Dermis blood vessel endothelial cell (primary cell): ENCODE measurements around the gene TMEM39A. TPM values are rescaled to one million over a fixed set of nuclear protein-coding genes. Genes with fewer than 3 reads are reported as not detected.

Experiments used
- DNase-seq: peaks from one replicate; pipeline ENCODE4 v3.0.0; 2010
- total RNA-seq: library from RNA; depleted of rRNA; stranded (reverse); fragments of >200 nt; gene quantifications from 2 replicates; pipeline ENCODE4 v1.2.3, GENCODE V29; 2014

Gene TMEM39A, protein sequence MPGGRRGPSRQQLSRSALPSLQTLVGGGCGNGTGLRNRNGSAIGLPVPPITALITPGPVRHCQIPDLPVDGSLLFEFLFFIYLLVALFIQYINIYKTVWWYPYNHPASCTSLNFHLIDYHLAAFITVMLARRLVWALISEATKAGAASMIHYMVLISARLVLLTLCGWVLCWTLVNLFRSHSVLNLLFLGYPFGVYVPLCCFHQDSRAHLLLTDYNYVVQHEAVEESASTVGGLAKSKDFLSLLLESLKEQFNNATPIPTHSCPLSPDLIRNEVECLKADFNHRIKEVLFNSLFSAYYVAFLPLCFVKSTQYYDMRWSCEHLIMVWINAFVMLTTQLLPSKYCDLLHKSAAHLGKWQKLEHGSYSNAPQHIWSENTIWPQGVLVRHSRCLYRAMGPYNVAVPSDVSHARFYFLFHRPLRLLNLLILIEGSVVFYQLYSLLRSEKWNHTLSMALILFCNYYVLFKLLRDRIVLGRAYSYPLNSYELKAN
- 29.8 and 41.4 TPM in 2 replicates for total RNA-seq

DNA sequence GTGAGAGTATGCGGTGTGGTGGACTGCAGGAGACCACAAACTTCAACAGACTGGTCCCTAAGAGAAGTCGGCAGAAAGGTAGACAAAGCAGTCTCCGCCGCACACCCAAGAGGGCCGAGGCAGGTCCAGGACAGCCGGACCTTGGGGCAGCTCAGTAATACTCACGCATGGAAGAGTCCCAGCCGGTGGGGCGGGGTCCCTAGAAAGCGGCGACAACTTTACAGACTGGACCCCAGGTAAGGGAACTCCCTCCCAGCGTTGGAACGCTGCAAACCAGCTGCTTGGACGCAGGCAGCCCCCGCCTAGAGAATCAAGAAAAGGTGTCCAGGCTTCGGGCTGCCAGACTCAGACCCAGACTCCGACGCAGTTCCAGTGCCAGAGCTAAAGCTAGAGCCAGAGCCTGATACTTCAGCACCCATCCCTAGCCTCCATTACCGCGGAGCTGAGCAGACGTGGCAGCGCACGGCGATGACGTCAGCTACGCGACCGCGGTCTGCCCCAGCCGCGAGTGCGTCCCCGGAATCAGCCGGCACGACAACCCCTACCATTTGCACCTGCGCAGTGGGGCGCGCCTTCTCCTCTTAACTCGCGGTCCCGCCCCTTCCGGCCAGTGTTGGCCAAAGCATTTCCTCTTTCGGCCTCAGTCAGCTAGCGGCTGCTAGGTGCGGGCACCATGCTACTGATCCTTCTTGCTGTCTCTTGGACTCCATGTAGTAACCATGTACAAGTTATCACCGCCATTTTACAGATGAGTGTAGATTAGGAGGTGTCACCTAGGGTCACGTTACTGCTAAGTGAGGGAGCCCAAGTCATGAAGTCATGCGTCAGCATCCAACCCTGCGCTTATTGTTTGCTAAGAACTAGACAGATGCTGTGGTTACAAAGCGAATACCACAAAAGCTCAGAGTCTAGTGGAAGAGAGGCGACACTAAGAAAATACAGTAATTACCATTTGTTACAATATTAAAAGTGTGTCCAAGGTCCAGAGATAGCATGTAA lies at the start of gene TMEM39A:
TSS of gene TMEM39A (minus strand) at position 445 of the 999 bp plus-strand sequence. CDS start 1,541 bp downstream, outside the sequence.
- DNase-seq = peak; percentile 99

DNA sequence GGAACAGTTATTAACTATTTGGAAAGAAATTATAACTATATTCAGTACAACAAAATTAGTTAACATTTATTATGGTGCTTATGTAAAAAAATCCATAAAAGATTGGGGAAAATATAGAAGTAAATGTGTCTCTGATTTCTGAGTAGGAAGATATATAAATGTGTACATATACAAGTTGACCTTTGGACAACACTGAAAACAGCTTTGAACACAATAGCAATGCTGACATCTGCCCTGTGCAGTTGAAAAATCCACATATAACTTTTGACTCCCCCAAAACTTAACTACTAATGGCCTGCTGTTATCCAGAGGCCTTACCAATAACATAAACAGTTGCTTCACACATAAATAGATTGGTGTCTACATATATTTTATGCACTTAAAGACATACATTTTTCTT lies 47.3 kb upstream of the TMEM39A start:
- DNase-seq = no peak

DNA sequence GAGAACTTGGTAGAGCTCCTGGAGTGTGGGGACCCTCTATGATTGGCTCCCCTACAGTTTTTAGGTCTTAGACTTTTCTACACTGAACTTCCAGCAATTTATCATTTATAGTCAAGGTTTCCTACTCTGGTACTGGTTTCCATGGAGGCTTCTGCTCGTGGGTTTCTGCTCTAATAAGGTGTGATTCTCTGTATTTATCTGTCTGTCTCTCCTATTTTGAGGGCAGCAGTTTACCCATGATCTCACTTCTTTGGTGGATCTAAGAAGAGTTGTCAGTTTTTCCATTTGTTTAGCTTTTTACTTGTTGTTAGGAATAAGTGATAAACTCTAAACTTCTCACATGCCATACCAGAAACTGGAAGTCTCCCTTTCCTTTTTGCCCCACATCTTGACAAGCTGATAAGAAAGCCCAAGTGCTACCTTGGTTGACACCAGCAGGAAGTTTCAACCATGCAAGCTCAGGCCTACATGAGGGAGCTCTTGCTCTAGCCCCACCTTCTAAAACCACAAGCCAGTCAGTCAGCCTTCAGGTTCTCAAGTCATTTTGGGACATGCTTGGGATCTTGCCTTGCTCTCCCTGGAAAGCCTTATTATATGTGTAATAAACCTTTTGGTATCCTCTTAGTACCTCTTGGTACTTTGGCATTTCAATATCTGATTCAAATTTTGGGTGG lies 44.9 kb upstream of the TMEM39A start:
- DNase-seq = no peak

DNA sequence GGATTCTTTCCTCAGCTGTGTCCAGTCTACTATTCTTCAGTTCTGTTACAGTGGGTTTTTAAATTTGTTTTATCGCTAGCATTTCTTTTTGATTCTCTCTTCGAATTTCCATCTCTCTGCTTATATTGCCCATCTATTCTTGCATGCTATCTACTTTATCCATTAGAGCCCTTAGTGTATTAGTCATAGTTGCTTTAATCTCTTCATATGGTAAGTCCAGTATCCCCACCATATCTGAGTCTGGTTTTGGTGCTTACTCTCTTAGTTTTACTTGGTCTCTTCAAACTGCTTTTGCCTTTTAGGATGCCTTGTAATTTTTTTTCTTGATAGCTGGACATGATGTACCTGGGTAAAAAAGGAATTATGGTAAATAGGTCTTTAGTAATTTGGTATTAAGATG lies 44.0 kb upstream of the TMEM39A start:
- no peak for DNase-seq

DNA sequence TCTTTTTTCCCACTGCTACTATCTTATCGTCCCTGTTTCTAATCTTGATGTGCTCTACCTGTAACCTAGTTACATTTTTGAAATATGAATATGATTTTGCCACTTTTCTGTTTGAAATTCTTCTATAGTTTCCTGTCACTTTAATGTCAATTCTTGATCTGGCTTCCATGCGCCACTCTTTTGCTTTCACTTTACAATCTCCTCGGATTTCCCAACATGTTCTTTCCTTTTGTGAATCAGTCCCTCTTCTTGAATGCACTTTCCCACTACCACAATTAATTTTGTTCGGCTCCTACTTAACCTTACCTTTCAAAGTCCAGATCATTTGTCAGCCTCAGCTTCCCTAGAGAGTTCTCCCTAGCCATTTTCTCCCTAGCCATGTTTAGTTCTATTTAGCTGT lies 43.2 kb upstream of the TMEM39A start:
- no peak for DNase-seq

DNA sequence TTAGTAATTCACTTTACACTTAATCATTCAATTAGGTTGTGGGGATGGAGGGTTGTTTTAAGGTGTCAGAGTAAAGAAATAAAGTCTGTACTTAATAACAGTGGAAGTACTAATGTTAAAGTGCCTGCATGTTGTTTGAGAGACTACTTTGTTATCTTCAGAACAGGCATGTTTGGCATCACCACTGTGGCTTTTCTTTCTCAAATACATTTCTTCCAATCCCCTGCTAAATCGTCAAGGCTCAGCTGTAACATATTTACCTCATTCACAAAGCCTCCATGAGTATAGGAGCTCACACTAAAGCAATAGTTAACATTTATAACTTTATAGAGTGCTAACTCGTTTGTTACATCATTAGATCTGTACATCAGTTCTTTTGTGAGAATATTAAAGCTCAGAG lies 37.5 kb upstream of the TMEM39A start:
- no peak for DNase-seq

DNA sequence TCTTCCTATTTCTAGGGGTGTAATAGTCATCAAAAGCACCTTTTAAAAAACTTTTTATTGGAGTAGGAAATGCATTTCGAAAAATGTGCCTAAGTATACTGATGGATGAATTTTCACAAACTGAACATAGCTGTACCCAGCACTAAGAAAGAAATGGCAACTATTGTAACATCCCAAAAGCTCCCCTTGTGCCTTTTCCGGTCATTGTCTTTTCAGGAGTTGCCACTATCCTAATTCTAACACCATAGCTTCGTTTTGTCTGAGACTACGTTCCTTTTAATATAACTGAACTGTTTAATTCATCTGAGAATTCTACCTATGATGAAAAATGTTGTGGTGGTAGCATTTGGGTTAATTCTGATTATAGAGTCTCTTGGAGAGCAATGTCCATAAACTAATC lies 36.9 kb upstream of the TMEM39A start:
- peak; percentile 6 for DNase-seq

DNA sequence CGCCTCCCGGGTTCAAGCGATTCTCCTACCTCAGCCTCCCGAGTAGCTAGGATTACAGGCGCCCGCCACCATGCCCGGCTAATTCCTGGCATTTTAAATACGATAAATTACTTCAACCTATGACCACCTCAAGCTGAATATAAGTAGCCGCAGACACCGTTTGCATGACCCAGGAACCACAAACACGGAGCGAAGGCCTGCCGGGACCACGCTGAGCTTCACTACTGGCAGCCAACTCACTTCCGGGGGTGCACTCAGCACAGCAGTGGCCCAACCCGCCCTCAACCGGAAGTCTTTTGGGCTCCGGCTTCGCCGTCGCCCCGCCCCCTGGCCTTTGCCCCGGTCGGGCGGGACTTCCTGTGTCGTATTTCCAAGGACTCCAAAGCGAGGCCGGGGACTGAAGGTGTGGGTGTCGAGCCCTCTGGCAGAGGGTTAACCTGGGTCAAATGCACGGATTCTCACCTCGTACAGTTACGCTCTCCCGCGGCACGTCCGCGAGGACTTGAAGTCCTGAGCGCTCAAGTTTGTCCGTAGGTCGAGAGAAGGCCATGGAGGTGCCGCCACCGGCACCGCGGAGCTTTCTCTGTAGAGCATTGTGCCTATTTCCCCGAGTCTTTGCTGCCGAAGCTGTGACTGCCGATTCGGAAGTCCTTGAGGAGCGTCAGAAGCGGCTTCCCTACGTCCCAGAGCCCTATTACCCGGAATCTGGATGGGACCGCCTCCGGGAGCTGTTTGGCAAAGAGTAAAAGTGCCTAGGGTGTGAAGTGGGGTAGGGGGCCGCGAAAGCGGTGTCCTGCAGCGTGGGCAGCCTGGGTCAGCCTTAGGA lies 35.0 kb upstream of the TMEM39A start, which contains the start of gene TIMMDC1:
TSS of gene TIMMDC1 (plus strand) at position 362 of the 826 bp plus-strand sequence. CDS start at position 549, 187 bp downstream.
- peak; percentile 97 for DNase-seq

DNA sequence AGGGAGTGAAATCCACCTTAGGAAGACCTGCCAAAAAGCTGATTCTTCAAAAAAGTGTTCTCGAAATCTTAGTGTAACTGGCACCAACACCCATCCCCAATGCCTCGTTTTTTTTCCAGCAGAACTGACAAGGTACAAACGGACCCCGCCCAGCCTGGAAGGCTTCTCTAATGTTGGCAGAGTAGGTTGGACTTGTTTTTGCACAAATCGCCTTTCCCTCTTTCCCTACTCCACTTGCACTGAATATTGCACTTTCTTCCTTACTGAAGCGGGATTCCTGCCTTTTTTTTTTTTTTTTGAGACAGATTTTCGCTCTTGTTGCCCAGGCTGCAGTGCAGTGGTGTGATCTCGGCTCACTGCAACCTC lies 34.4 kb upstream of the TMEM39A start:
- peak; percentile 27 for DNase-seq

DNA sequence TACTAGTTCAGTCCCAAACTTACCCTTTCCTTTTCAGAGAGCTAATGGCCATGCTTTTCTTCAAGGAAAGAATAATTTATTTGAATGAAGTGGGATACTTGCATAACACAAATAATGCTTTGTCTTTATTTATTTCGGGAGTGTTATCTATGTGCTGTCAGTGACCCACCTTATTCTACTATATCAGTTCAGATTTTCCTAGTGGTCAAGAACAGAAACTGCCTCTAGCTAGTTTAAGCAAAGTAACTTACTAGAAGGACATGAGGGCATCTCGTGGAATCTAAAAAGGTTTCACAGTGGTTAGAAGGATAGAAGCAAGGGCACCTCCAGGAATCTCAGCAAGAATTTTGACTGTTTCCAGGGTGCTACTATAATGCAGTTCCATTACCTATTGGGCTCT lies 31.2 kb upstream of the TMEM39A start:
- peak; percentile 2 for DNase-seq

DNA sequence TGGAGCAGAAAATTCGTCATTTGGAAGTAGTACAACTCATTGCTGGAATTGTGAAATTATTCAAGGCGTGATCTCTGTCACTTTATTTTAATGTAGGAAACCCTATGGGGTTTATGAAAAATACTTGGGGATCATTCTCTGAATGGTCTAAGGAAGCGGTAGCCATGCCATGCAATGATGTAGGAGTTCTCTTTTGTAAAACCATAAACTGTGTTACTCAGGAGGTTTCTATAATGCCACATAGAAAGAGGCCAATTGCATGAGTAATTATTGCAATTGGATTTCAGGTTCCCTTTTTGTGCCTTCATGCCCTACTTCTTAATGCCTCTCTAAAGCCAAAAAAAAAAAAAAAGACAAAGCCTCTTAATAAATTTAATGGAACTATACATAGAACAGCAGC lies 29.4 kb upstream of the TMEM39A start:
- DNase-seq = no peak

DNA sequence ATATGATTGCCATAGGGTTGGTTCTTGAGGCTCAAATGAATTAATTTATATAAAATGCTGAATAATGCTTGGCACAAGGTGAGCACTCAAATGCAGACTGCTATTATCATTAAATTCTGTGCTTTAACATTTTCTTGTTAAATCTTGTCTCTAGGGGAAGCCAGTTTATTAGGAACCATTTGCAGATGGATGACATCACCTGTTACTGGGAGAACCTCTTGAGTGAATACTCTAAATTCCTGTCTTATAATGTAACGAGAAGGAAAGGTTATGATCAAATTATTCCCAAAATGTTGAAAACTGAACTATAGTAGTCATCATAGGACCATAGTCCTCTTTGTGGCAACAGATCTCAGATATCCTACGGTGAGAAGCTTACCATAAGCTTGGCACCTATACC lies 28.7 kb upstream of the TMEM39A start:
- DNase-seq = no peak

DNA sequence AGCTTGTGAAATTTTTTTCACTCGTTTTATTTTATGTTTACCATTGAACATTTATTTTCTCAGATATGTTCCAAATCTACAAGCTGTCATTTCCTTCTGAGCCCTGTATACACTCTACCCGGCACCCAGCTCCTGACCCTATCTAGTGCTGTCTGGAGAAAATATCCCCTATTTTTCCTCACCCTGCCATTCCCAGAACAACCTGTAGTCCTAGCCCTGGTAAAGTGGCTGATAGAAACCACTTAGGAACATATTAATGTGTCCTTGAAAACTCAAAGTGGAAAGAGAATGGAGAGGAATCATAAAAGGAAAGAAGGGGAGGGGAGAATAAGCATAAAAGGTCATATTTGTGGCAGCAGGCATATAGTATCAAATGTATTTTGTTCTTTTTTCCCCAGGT lies 26.7 kb upstream of the TMEM39A start:
- peak; percentile 14 for DNase-seq

DNA sequence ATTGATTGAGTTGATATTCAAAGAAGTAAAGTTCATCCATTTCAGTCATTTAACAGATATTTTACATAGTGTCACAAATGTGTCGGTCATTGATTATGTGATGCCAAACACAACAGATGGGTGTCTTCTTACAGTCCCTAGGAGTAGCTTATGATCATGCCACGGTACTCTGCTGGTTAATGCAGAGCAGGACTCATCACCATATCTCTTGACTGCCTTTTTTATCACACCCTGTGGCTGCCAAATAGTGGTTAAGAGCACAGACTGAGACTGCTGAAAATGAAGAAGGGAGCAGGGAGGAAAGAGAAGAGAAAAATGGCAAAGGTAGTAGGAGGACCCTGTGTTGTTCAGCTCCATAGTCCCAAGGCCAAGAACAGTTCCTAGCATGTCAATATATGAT lies 22.1 kb upstream of the TMEM39A start:
- no peak for DNase-seq

DNA sequence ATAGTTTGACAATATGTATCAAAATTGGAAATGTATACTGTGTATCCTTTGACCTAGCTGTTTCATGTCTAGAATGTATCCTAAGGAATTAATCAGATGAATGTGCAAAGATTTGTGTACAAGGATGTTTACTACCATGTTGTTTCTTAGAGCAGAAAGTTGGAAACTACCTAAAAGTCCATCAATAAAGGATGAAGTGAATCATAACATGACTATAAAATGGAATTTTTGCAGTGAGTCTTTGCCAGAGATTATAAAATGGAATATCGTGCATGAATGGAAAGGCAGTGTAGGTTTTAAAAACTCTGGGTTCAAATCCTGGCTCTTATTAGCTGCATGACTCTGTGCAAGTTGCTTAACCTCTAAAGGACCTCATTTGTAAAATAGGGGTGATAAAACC lies 19.7 kb upstream of the TMEM39A start:
- DNase-seq = no peak

DNA sequence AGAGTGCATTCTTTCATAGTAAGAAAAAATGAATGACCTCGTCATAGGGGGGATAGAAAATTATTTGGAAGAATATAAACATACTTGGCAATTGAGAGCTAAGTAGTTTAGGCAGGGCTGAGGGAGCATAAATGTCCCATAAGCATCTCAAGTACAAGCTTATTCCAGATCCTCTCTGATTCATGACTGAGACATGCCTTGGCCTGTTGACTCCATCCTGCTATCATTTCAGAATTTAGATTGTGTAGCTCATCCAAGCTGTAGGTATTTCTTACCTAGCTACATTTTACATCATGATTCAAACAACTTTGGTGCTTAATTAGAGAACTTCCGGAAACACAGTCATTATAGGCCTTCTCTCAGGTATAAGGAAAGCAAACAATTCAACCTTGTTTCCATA lies 17.7 kb upstream of the TMEM39A start:
- DNase-seq = no peak

DNA sequence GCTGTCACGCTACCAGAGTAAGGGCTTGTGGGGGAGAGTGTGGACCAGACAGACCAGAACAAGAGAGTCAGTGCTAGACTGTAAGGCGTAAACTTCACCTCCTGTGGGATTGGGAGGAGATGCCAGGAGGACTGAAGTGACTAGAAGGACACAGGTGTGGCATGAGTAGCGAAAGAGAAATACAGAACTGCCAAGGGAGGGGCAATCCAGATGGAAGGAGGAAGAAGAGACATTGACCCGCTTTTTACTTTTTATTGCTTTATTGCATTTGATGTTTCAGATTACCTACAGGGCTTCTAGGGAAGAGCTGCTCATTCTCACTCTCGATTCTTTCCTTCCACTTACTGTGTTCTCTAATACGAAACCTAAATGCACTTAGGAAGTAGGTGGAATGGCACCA lies 7.5 kb upstream of the TMEM39A start:
- DNase-seq = no peak

DNA sequence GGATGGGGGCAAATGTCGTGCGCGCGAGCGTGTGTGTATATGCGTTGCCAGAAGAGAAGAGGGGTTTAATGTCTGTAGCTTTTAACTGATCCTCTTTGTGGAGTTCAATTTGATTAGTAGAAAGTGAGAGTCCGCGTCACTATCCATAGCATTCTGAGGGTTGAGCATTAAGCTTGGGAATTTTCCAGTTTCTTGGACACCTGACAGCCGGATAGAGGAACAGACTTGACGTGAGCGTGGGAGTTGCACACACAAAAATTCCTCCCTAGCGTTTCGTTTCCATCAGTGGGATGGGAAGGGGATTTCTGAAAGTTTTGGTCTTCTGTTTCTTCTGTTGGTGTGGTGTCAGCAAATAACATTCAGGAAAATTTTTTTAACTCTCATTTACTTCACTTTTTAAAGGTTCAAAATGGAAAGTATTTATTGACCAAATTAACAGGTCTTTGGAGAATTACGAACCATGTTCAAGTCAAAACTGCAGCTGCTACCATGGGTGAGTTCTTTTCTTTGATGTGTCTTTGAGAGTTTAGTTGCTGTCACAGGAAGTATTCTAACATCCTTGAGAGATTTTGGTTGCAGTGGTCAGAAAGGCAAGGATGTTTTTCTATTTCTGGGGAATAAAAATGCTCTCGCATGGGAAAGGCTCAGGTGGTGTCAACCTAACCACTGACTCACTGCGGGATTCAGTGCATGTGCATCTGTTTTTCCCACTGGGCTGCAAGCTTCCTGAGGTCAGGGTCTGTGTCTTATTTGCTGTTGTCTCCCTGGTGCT lies 6.2 kb upstream of the TMEM39A start:
- DNase-seq = peak; percentile 57

DNA sequence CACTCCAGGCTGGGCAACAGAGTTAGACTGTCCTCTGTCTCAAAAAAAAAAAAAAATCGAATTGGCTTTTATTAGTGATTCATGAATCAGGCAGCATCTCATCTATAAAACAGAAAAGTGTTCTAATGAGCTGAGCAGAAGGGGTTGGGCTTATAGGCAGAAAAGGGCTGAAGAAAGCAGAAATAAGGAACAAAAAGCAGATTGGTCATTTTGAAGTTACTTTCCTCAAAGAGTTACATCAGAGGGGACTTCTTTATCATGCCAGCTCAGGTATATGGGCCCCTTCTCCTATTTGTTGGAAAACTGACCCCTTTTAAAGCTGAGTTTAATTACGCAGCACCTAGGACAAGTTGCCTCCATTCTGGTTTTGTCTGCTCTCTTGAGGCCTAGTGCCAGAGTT lies 4.6 kb upstream of the TMEM39A start:
- DNase-seq = no peak

DNA sequence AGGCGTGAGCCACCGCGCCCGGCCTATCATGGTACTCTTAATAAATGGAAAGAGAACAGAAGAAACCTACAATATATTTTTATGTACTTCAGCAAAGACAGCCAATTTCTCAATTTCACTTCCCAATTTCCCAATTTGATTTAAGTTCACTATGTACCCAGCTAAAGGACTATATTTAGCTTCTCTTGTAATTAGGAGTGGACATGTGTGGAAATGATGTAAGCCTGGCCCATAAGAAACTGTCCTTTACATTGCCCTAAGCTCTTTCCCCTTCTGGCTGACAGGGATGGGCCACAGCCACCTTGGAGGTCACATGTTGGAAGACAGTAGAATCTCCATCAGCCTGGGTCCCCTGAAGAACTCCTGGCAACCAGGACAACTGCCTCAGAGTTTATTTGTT lies 6.2 kb downstream of the TMEM39A start:
- no peak for DNase-seq

DNA sequence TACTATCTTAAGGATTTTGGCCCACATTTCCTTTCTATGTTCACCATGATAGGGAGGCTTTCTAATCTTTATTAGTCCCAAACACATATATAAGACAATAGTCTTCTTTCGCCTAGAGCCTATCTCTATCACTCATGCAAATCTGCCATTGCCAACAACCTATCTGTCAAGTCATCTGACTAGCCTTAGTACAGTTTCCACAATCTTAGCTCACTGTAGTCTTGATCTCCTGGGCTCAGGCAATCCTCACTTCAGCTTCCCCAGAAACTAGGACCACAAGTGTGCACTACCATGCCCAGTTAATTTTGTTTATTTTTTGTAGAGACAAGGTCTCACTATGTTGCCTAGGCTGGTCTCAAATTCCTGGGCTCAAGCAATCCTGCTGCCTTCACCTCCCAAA lies 6.9 kb downstream of the TMEM39A start:
- DNase-seq = no peak
